SK-N-SH (cell line): ENCODE measurements around the gene TSPAN15. TPM values are rescaled to one million over a fixed set of nuclear protein-coding genes. Genes with fewer than 3 reads are reported as not detected.

ENCODE experiments used
- CTCF ChIA-PET: fragments of 300-600, 350-600 bp; formaldehyde crosslinking; extraction: SDS; loops from one replicate; lab custom pipeline; 2021; lab: Yijun Ruan, JAX
- POLR2A ChIA-PET: fragments of 350-600 bp; sonication (Branson Sonifier 250); formaldehyde crosslinking; extraction: SDS; loops from one replicate; lab custom pipeline; 2020; ENCODE audit warnings: antibody characterized with exemption, inconsistent platforms; lab: Yijun Ruan, JAX
- DNase-seq: peaks from one replicate; pipeline ENCODE4 v3.0.0; 2012
- H2AFZ ChIP-seq: fragments of 200-600 bp; sonication (generic); 2 replicates; pipeline ENCODE4 v1.8.1; 2016; ENCODE audit warnings: antibody characterized with exemption, mild to moderate bottlenecking, low read depth
- H3F3A ChIP-seq: fragments of 200-600 bp; sonication (generic); replicated peaks from 2 replicates; pipeline ENCODE3; 2016; ENCODE audit warnings: antibody characterized with exemption, mild to moderate bottlenecking; ENCODE audit not compliant: insufficient read depth
- H3K27ac ChIP-seq, 2 experiments: fragments of 200-500 bp in 1 of 2; fragments of 200-600 bp in 1 of 2; sonication (Bioruptor generic) in 1 of 2; sonication (generic), shearing (Covaris generic) in 1 of 2; 2 replicates each; pipeline versions ENCODE4 v1.5.1 to v1.6.1; 2014 to 2016; ENCODE audit warnings: low read depth in 2 of 2, inconsistent platforms in 1 of 2, low read length in 1 of 2, mild to moderate bottlenecking in 1 of 2, mixed read lengths in 1 of 2
- H3K27me3 ChIP-seq: fragments of 200-600 bp; sonication (generic), shearing (Covaris generic); 2 replicates; pipeline ENCODE4 v1.6.1; 2016; ENCODE audit warnings: mixed run types; ENCODE audit not compliant: insufficient read depth
- H3K36me3 ChIP-seq, 2 experiments: fragments of 200-500 bp in 1 of 2; fragments of 200-600 bp in 1 of 2; sonication (Bioruptor generic) in 1 of 2; sonication (generic) in 1 of 2; replicated peaks in 1 of 2; 2 replicates each; pipeline versions ENCODE3 to v1.5.1; 2014 to 2016; ENCODE audit warnings: low read length in 1 of 2, mild to moderate bottlenecking in 1 of 2; ENCODE audit not compliant: insufficient read depth in 2 of 2, control insufficient read depth in 1 of 2
- H3K4me1 ChIP-seq, 2 experiments: fragments of 200-500 bp in 1 of 2; fragments of 200-600 bp in 1 of 2; sonication (Bioruptor generic) in 1 of 2; sonication (generic), shearing (Covaris generic) in 1 of 2; 2 replicates each; pipeline versions ENCODE4 v1.5.1 to v1.6.1; 2014 to 2016; ENCODE audit warnings: low read depth in 1 of 2, low read length in 1 of 2, mixed run types in 1 of 2; ENCODE audit not compliant: insufficient read depth in 2 of 2, control insufficient read depth in 1 of 2
- H3K4me2 ChIP-seq: fragments of 200-600 bp; sonication (generic), shearing (Covaris generic); 2 replicates; pipeline ENCODE4 v1.6.1; 2017; ENCODE audit warnings: mixed run types
- H3K4me3 ChIP-seq, 2 experiments: fragments of 200-500 bp in 1 of 2; fragments of 200-600 bp in 1 of 2; sonication (Bioruptor generic) in 1 of 2; sonication (generic), shearing (Covaris generic) in 1 of 2; 2 replicates each; pipeline versions ENCODE4 v1.5.1 to v1.8.1; 2014 to 2016; ENCODE audit warnings: low read depth in 2 of 2, inconsistent platforms in 1 of 2, low read length in 1 of 2, mild to moderate bottlenecking in 1 of 2, mixed read lengths in 1 of 2, moderate library complexity in 1 of 2
- H3K79me2 ChIP-seq: fragments of 200-600 bp; sonication (generic); 2 replicates; pipeline ENCODE4 v1.8.1; 2017; ENCODE audit warnings: mild to moderate bottlenecking; ENCODE audit not compliant: insufficient read depth
- H3K9ac ChIP-seq: fragments of 200-600 bp; sonication (generic); 2 replicates; pipeline ENCODE4 v1.6.1; 2017; ENCODE audit warnings: mixed run types
- H3K9me2 ChIP-seq: fragments of 200-600 bp; sonication (generic); 2 replicates; pipeline ENCODE4 v1.6.1; 2017; ENCODE audit warnings: mixed run types
- H3K9me3 ChIP-seq: fragments of 200-600 bp; sonication (generic); 2 replicates; pipeline ENCODE4 v1.6.1; 2017; ENCODE audit warnings: mixed run types, mild to moderate bottlenecking, moderate library complexity
- H4K20me1 ChIP-seq: fragments of 200-600 bp; sonication (generic); 2 replicates; pipeline ENCODE4 v1.6.1; 2017; ENCODE audit warnings: mild to moderate bottlenecking, mixed run types; ENCODE audit not compliant: insufficient read depth
- EP300 ChIP-seq, 2 experiments: IDR thresholded peaks; 2 replicates each; pipeline versions ENCODE4 v1.4.0 to v1.6.1; 2012; ENCODE audit warnings: borderline replicate concordance in 1 of 2, low read depth in 1 of 2, low read length in 1 of 2
- FOSL2 ChIP-seq: IDR thresholded peaks from 2 replicates; pipeline ENCODE4 v1.4.0; 2012; ENCODE audit warnings: low read depth, mild to moderate bottlenecking, moderate library complexity, borderline replicate concordance
- GATA2 ChIP-seq: sonication (generic); formaldehyde crosslinking; IDR thresholded peaks from 2 replicates; pipeline ENCODE4 v1.5.0; 2020; ENCODE audit warnings: mild to moderate bottlenecking, missing genetic modification reagents
- NRF1 ChIP-seq: IDR thresholded peaks from 2 replicates; pipeline ENCODE4 v1.6.1; 2012; ENCODE audit warnings: low read depth, mild to moderate bottlenecking, low read length
- POLR2AphosphoS5 ChIP-seq: IDR thresholded peaks from 2 replicates; pipeline ENCODE4 v1.6.1; 2012; ENCODE audit warnings: low read depth, low read length
- RCOR1 ChIP-seq: fragments of 150-350 bp; IDR thresholded peaks from 2 replicates; pipeline ENCODE4 v1.6.1; 2017; ENCODE audit warnings: antibody characterized with exemption, low read length
- SMC3 ChIP-seq: IDR thresholded peaks from 2 replicates; pipeline ENCODE4 v1.6.1; 2012; ENCODE audit warnings: low read depth, low read length, improper control_type of control experiment
- TAF1 ChIP-seq: IDR thresholded peaks from 2 replicates; pipeline ENCODE4 v1.6.1; 2012; ENCODE audit warnings: low read depth, mild to moderate bottlenecking, low read length, moderate library complexity, borderline replicate concordance
- YY1 ChIP-seq: IDR thresholded peaks from 2 replicates; pipeline ENCODE4 v1.4.0; 2012; ENCODE audit warnings: low read depth, mild to moderate bottlenecking
- WGBS: methylation state at CpG from one replicate; pipeline ENCODE4 v1.1.6; 2017; ENCODE audit warnings: low lambda C conversion rate; 5-methylcytosine and 5-hydroxymethylcytosine counted together
- polyA plus RNA-seq, 3 experiments: library from polyadenylated mRNA; depleted of rRNA; stranded (reverse); fragments of >200 nt; gene quantifications; 2 replicates each; pipeline ENCODE4 v1.2.3, GENCODE V29; 2012
- TF ChIP-seq, protein P1 (sequence below): fragments of 150-350 bp; IDR thresholded peaks from 2 replicates; pipeline ENCODE4 v1.6.1; 2016; ENCODE audit warnings: mild to moderate bottlenecking, low read depth, low read length
- TF ChIP-seq, protein P2 (sequence below): IDR thresholded peaks from 2 replicates; pipeline ENCODE4 v1.4.0; 2012; ENCODE audit warnings: low read depth, borderline replicate concordance

TSPAN15 gene
- polyA plus RNA-seq, 1 of the 3 experiments (the other 2 are of a cell fraction): 8.5 TPM

- POLR2A ChIA-PET: no interaction called here
- Histone ChIP-seq H3K9me2 (no peaks in the 10 kb centered on the region), H3K79me2 (no peaks in the 10 kb centered on the region), H3K4me3 (no peak overlapping the region), H3K36me3 (no peaks in the 10 kb centered on the region), H3K27me3 (no peaks in the 10 kb centered on the region; the same call in 1 of the 2 replicates), H3K9me3 (no peaks in the 10 kb centered on the region), H3K4me1 (no peaks in the 10 kb centered on the region), H4K20me1 (no peaks in the 10 kb centered on the region), H3K27ac (no peak overlapping the region), H2AFZ (no peak overlapping the region), H3F3A (no peaks in the 10 kb centered on the region), H3K4me2 (no peak overlapping the region), H3K9ac (no peak overlapping the region)
- WGBS: 71% methylated on average over 11 of the region's 11 CpGs
- DNase-seq: no peak
- TF ChIP-seq, protein P1, sequence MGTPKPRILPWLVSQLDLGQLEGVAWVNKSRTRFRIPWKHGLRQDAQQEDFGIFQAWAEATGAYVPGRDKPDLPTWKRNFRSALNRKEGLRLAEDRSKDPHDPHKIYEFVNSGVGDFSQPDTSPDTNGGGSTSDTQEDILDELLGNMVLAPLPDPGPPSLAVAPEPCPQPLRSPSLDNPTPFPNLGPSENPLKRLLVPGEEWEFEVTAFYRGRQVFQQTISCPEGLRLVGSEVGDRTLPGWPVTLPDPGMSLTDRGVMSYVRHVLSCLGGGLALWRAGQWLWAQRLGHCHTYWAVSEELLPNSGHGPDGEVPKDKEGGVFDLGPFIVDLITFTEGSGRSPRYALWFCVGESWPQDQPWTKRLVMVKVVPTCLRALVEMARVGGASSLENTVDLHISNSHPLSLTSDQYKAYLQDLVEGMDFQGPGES: no peak
- no peak for TF ChIP-seq GATA2 (CRISPR knock-in tag)
- CTCF ChIA-PET: interaction anchor here (1.2 to 4.9 kb wide), 5 partner anchors 9 to 96 kb away, joined by 3 to 22 read pairs (median 5); no protein-coding TSS in a partner anchor
Observed at GRCh38 chr10:69419744-69420126, 31.5 kb upstream of the TSPAN15 start.

GRCh38 chr10:69421611-69422308, 29.5 kb upstream of the TSPAN15 start:
- Histone ChIP-seq H2AFZ (no peak overlapping the region), H3K4me1 (no peaks in the 10 kb centered on the region), H3K9me2 (no peaks in the 10 kb centered on the region), H4K20me1 (no peaks in the 10 kb centered on the region), H3K27ac (no peak overlapping the region), H3K4me3 (no peak overlapping the region), H3K79me2 (no peaks in the 10 kb centered on the region), H3K27me3 (no peaks in the 10 kb centered on the region; the same call in 1 of the 2 replicates), H3K9me3 (no peaks in the 10 kb centered on the region), H3K36me3 (no peaks in the 10 kb centered on the region), H3K9ac (no peak overlapping the region), H3F3A (no peaks in the 10 kb centered on the region), H3K4me2 (no peak overlapping the region)
- ChIA-PET CTCF (interaction anchor here (0.8 to 4.9 kb wide), 5 partner anchors 9 to 94 kb away, joined by 3 to 22 read pairs (median 3); no protein-coding TSS in a partner anchor), POLR2A (no interaction called here)
- TF ChIP-seq RCOR1: no peak
- TF ChIP-seq NRF1: no peak
- TF ChIP-seq, protein P2, sequence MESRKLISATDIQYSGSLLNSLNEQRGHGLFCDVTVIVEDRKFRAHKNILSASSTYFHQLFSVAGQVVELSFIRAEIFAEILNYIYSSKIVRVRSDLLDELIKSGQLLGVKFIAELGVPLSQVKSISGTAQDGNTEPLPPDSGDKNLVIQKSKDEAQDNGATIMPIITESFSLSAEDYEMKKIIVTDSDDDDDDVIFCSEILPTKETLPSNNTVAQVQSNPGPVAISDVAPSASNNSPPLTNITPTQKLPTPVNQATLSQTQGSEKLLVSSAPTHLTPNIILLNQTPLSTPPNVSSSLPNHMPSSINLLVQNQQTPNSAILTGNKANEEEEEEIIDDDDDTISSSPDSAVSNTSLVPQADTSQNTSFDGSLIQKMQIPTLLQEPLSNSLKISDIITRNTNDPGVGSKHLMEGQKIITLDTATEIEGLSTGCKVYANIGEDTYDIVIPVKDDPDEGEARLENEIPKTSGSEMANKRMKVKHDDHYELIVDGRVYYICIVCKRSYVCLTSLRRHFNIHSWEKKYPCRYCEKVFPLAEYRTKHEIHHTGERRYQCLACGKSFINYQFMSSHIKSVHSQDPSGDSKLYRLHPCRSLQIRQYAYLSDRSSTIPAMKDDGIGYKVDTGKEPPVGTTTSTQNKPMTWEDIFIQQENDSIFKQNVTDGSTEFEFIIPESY: no peak
- no peak for TF ChIP-seq FOSL2
- no peak for TF ChIP-seq SMC3
- no peak for TF ChIP-seq POLR2AphosphoS5
- no peak for TF ChIP-seq EP300 (IDR thresholded peaks at IDR 0.05; ENCODE audit: borderline replicate concordance in 1 of 2, low read depth in 1 of 2, low read length in 1 of 2)
- TF ChIP-seq YY1: no peak
- no peak for TF ChIP-seq TAF1
- 63% methylated on average over 9 of the region's 13 CpGs for WGBS
- no peak for DNase-seq
